Keratinocyte (primary cell): ENCODE measurements around the gene PROC. TPM values are rescaled to one million over a fixed set of nuclear protein-coding genes. Genes with fewer than 3 reads are reported as not detected.

Experiments used
- DNase-seq: peaks from one replicate; pipeline ENCODE4 v3.0.0-alpha.2; 2011; ENCODE audit warnings: low read depth, missing footprints, low spot score
- FAIRE-seq: peaks from 2 replicates; lab custom pipeline; 2011; peaks lifted over from hg19 to GRCh38; lab: Jason Lieb, UNC
- H2AFZ ChIP-seq: 2 replicates; pipeline ENCODE4 v1.6.0; 2012; ENCODE audit warnings: low read length, control low read depth, inconsistent platforms; ENCODE audit not compliant: control insufficient read depth
- H3K27ac ChIP-seq: 2 replicates; pipeline ENCODE4 v1.5.1; 2011; ENCODE audit warnings: low read length; ENCODE audit not compliant: control insufficient read depth, insufficient read depth
- H3K27me3 ChIP-seq: 3 replicates; pipeline ENCODE4 v1.6.0; 2011; ENCODE audit warnings: low read length; ENCODE audit not compliant: control insufficient read depth, insufficient read depth; ENCODE audit errors: extremely low read depth
- H3K36me3 ChIP-seq, 2 experiments: 2 replicates in 1 of 2; 3 replicates in 1 of 2; pipeline ENCODE4 v1.5.1; 2011; ENCODE audit warnings: low read length in 2 of 2, mild to moderate bottlenecking in 1 of 2; ENCODE audit not compliant: control insufficient read depth in 2 of 2, insufficient read depth in 2 of 2; ENCODE audit errors: extremely low read depth in 1 of 2
- H3K4me1 ChIP-seq: 3 replicates; pipeline ENCODE4 v1.5.1; 2011; ENCODE audit warnings: low read length; ENCODE audit not compliant: control insufficient read depth, insufficient read depth; ENCODE audit errors: extremely low read depth
- H3K4me2 ChIP-seq: 3 replicates; pipeline ENCODE4 v1.6.0; 2011; ENCODE audit warnings: low read depth, low read length; ENCODE audit not compliant: control insufficient read depth, insufficient read depth; ENCODE audit errors: extremely low read depth
- H3K4me3 ChIP-seq, 3 experiments: fragments of 200-600 bp in 1 of 3; sonication (generic) in 1 of 3; 2 replicates in 2 of 3; 3 replicates in 1 of 3; pipeline ENCODE4 v1.5.1; 2011 to 2016; ENCODE audit warnings: low read length in 3 of 3, mild to moderate bottlenecking in 3 of 3, control low read depth in 2 of 3, inconsistent platforms in 1 of 3, low read depth in 1 of 3, mixed read lengths in 1 of 3, mixed run types in 1 of 3, moderate library complexity in 1 of 3; ENCODE audit not compliant: control insufficient read depth in 2 of 3, insufficient read depth in 2 of 3; ENCODE audit errors: extremely low read depth in 1 of 3
- H3K79me2 ChIP-seq: 2 replicates; pipeline ENCODE4 v1.6.0; 2012; ENCODE audit warnings: low read length; ENCODE audit not compliant: control insufficient read depth, insufficient read depth
- H3K9ac ChIP-seq: 3 replicates; pipeline ENCODE4 v1.6.0; 2011; ENCODE audit warnings: low read length; ENCODE audit not compliant: control insufficient read depth, insufficient read depth; ENCODE audit errors: extremely low read depth
- H3K9me1 ChIP-seq: 3 replicates; pipeline ENCODE4 v1.6.0; 2011; ENCODE audit warnings: low read length; ENCODE audit not compliant: control insufficient read depth, insufficient read depth; ENCODE audit errors: extremely low read depth
- H3K9me3 ChIP-seq: 2 replicates; pipeline ENCODE4 v1.5.1; 2012; ENCODE audit warnings: low read depth, low read length; ENCODE audit not compliant: control insufficient read depth
- H4K20me1 ChIP-seq: 3 replicates; pipeline ENCODE4 v1.6.0; 2011; ENCODE audit warnings: low read length; ENCODE audit not compliant: control insufficient read depth, insufficient read depth; ENCODE audit errors: extremely low read depth
- EZH2 ChIP-seq: IDR thresholded peaks from one replicate; pipeline ENCODE4 v1.6.1; 2012; ENCODE audit warnings: inconsistent platforms, mild to moderate bottlenecking, low read length, moderate library complexity
- dilution Hi-C: fragments of 300-500 bp; cut with MboI; formaldehyde crosslinking; loops from one replicate; pipeline ENCODE4 v1.7.0; 2020; ENCODE audit warnings: low sequenced_read_pairs; ENCODE audit not compliant: extremely low pct_ligation_motif_present
- polyA plus RNA-seq, 5 experiments: library from polyadenylated mRNA; depleted of rRNA in 3 of 5; stranded (reverse) in 3 of 5; stranded (forward) in 1 of 5; unstranded in 1 of 5; fragments of >200 nt; gene quantifications; 1 replicate in 1 of 5; 2 replicates in 3 of 5; 3 replicates in 1 of 5; pipeline versions ENCODE4 v1.2.1 to v1.2.3, GENCODE V29; 2011 to 2012; ENCODE audit warnings: missing spikeins in 2 of 5, low read depth in 1 of 5, low replicate concordance in 1 of 5
- TF ChIP-seq, protein P1 (sequence below), 3 experiments: IDR thresholded peaks in 1 of 3; conservative IDR thresholded peaks in 1 of 3; optimal IDR thresholded peaks in 1 of 3; 2 replicates in 2 of 3; 3 replicates in 1 of 3; pipeline versions ENCODE3 to v1.5.1; 2011; ENCODE audit warnings: low read length in 3 of 3, mild to moderate bottlenecking in 3 of 3, moderate library complexity in 2 of 3, control low read depth in 1 of 3, inconsistent platforms in 1 of 3; ENCODE audit not compliant: insufficient read depth in 2 of 3; ENCODE audit errors: extremely low read depth in 1 of 3

The PROC gene
- polyA plus RNA-seq, 1 donor (not counting 4 experiments of a cell fraction or from before 2014, with no cell fraction given): 0.16 TPM

DNA sequence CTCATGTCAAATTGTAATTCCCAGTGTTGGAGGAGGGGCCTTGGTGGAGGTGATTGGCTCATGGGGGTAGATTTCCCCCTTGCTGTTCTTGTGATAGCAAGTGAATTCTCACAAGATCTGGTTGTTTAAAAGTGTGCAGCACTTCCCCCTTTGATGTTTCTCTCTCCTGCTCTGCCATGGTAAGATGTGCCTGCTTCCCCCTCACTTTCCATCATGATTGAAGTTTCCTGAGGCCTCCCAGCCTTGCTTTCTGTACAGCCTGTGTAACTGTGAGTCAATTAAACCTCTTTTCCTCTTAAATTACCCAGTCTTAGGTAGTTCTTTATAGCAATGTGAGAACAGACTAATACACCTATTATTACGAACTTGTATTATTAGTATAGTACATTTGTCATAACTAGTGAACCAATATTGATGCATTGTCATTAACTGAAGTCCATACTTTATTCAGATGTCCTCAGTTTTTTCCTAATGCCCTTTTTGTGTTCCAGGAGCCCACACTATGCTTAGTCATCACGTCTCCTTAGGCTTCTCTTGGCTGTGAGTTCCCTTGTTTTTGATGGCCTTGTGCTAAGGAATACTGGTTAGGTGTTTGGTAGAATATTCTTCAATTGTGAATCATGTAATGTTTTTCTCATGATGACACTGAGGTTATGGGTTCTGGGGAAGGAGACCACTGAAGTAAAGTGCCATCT is 25.9 kb upstream of the PROC start:
- DNase-seq (no peak), FAIRE-seq (no peak)
- no peaks in the 10 kb centered on the region for H3K79me2 ChIP-seq
- no peak overlapping the region for H2AFZ ChIP-seq
- no peaks in the 10 kb centered on the region for H3K36me3 ChIP-seq
- H3K9me3 ChIP-seq: no peaks in the 10 kb centered on the region
- no peak overlapping the region for H3K4me2 ChIP-seq
- dilution Hi-C loops: no loop called here
- no peaks in the 10 kb centered on the region for H4K20me1 ChIP-seq
- H3K27me3 ChIP-seq: no peaks in the 10 kb centered on the region
- H3K27ac ChIP-seq: no peak overlapping the region
- TF ChIP-seq EZH2: no peak
- TF ChIP-seq, protein P1, sequence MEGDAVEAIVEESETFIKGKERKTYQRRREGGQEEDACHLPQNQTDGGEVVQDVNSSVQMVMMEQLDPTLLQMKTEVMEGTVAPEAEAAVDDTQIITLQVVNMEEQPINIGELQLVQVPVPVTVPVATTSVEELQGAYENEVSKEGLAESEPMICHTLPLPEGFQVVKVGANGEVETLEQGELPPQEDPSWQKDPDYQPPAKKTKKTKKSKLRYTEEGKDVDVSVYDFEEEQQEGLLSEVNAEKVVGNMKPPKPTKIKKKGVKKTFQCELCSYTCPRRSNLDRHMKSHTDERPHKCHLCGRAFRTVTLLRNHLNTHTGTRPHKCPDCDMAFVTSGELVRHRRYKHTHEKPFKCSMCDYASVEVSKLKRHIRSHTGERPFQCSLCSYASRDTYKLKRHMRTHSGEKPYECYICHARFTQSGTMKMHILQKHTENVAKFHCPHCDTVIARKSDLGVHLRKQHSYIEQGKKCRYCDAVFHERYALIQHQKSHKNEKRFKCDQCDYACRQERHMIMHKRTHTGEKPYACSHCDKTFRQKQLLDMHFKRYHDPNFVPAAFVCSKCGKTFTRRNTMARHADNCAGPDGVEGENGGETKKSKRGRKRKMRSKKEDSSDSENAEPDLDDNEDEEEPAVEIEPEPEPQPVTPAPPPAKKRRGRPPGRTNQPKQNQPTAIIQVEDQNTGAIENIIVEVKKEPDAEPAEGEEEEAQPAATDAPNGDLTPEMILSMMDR (optimal IDR thresholded peaks at IDR 0.05 in 1 of 3, IDR thresholded peaks at IDR 0.05 in 1 of 3, conservative IDR thresholded peaks at IDR 0.05 in 1 of 3; ENCODE audit: extremely low read depth in 1 of 3, insufficient read depth in 2 of 3, low read length in 3 of 3): no peak
- H3K9me1 ChIP-seq: no peaks in the 10 kb centered on the region
- no peak overlapping the region for H3K9ac ChIP-seq
- H3K4me1 ChIP-seq: peaks cover 8% of the 10 kb centered on the region
- H3K4me3 ChIP-seq: no peak overlapping the region

DNA sequence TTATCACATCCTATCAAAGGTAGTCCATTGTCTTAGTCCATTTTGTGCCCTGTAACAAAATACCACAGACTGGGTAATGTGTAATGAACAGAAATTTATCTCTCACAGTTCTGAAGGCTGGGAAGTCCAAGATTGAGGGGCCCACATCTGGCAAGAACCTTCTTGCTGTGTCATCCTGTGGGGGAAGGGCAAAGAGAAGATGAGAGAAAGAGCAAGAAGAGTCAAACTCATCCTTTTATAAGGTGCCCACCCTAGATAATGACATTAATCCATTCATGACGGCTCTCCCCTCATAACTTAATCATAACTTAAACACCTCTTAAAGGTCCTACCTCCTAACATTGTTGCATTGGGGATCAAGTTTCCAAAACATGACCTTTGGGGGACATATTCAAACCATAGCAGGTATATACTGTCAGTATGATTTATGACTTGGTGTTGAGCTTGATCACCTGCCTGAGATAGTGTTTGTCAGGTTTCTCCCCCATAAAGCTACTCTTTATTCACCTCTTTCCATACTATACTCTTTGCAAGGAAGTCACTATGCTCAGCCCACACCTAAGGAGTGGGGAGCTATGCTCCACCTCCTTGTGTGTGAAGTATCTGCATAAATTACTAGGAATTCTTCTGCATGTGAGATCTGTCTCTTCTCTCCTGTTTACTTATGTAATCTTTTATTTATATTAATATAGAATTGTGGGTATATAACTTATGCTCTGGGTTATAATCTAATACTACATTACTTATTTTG is 25.2 kb upstream of the PROC start:
- no peaks in the 10 kb centered on the region for H3K9me3 ChIP-seq
- no peaks in the 10 kb centered on the region for H4K20me1 ChIP-seq
- H3K36me3 ChIP-seq: no peaks in the 10 kb centered on the region
- DNase-seq (no peak), FAIRE-seq (no peak)
- dilution Hi-C loops: no loop called here
- no peaks in the 10 kb centered on the region for H3K79me2 ChIP-seq
- H3K9me1 ChIP-seq: no peaks in the 10 kb centered on the region
- H3K4me1 ChIP-seq: peaks cover 14% of the 10 kb centered on the region
- H3K9ac ChIP-seq: no peak overlapping the region
- H3K27ac ChIP-seq: no peak overlapping the region
- no peak overlapping the region for H3K4me2 ChIP-seq
- no peaks in the 10 kb centered on the region for H3K27me3 ChIP-seq
- no peak for TF ChIP-seq EZH2
- TF ChIP-seq, protein P1 (optimal IDR thresholded peaks at IDR 0.05 in 1 of 3, IDR thresholded peaks at IDR 0.05 in 1 of 3, conservative IDR thresholded peaks at IDR 0.05 in 1 of 3; ENCODE audit: extremely low read depth in 1 of 3, insufficient read depth in 2 of 3, low read length in 3 of 3): no peak
- no peak overlapping the region for H3K4me3 ChIP-seq
- H2AFZ ChIP-seq: no peak overlapping the region
